NCI-H524 (cell line): ENCODE measurements around the gene SEMA5A.

Experiments used
- DNase-seq, 2 experiments: peaks; one replicate each; lab custom pipeline; 2025; lab: John Stamatoyannopoulos, UW

SEMA5A gene

DNA sequence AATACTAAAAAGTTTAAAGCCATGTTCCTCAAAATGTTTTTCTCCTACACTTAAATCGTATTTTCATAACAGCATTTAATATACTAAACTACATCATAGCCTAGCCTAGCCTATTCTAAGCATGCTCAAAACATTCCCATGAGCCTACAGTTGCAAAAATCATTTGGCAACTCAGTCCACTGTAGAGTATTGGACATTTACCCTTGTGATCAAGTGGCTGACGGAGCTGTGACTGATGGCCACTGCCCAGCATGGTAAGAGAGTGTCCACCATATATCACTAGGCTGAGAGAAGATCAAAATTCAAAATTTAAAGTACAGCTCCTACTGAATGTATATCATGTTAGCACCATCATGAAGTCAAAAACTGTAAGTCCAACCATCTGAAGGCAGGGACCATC lies 30.9 kb downstream of the SEMA5A start:
- DNase-seq: no peak

DNA sequence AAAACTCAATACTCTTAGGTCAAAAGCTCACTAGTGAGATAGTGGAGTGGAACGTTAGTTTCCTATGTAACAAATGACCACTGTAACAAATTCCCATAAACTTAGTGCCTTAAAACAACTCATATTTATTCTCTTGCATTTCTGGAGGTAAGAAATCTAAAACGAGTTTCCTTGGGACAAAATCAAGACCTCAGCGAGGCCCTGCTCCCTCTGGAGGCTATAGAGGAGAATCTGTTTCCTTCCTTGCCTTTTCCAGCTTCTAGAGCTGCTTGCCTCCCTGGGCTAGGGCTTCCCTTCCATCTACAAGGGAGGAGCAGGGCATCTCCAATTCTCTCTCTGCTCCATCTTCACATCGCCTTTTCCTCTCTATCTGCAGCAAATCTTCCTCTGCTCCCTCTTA lies 32.0 kb downstream of the SEMA5A start:
- DNase-seq: no peak

DNA sequence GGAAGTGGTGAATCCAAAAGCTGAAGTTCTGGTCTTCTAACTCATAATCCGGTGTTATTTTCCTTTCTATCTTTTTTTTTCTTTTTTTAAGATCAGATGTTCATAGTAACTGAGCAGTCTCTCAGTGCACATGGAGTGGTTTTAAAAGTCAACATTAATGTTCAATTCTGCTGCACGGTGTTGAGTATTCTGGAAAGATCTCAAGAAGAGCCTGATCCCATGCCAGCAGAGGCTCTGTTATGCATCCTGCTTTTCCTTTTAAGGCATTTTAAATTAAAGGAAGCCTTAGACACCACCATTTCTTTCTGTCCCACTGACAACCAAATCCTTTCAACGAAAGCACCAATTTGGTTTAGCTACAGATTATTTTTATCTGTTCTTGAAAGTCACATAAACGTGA lies 33.4 kb downstream of the SEMA5A start:
- no peak for DNase-seq

DNA sequence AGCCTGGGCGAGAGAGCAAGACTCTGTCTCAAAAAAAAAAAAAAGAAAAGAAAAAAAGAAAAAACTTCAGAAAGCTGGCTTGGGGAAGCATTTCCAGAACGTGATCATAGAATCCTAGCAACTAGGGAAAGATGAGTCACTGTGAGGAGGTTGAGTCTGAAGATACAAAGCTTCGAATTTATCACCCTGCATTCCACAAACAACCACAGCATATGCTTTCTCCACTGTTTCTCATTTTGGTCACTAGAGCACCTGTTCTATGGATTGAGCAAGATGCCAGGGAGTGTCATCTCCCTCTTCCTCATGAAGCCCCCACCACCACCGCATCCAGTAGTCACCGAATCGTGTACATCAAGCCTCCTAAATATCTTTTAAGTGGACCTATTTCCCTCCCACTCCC lies 37.9 kb downstream of the SEMA5A start:
- no peak for DNase-seq

DNA sequence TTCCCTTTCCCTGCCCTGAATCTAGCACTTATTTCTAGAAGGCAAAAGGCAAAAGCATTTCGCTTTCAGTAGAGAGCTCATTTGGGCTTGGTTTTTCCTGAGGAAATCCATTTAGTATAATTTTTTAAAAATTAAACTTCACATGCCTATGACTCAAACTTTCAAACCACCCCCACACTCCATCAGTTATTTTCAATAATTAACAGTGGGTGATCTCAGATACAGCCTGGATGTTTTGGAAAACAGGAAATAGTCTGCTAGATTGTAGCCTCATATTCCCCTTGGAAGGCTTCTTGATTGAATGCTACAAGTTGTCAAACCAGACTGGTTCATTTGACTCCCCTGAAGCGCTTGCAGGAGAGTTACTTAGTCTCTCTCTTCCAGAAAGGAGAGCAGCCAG lies 40.6 kb downstream of the SEMA5A start:
- DNase-seq: no peak

DNA sequence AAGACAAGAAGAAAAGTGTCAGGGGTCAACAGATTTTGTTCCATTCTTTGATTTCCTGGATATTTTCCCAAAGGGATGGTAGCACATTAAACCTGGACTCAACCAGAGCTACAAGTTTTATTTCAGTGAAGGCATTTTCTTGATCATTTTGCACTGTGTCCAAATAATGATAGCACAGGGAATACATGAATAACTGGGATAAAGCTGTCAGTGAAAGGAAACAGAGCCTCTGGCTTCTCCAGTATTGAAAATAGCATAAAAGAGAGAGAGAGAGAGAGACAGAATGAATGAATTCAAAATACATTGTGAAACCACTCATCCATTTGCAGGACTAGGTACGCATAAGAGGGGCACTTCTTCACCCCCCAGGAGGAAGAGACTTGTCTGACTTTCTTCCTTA lies 43.0 kb downstream of the SEMA5A start:
- no peak for DNase-seq

DNA sequence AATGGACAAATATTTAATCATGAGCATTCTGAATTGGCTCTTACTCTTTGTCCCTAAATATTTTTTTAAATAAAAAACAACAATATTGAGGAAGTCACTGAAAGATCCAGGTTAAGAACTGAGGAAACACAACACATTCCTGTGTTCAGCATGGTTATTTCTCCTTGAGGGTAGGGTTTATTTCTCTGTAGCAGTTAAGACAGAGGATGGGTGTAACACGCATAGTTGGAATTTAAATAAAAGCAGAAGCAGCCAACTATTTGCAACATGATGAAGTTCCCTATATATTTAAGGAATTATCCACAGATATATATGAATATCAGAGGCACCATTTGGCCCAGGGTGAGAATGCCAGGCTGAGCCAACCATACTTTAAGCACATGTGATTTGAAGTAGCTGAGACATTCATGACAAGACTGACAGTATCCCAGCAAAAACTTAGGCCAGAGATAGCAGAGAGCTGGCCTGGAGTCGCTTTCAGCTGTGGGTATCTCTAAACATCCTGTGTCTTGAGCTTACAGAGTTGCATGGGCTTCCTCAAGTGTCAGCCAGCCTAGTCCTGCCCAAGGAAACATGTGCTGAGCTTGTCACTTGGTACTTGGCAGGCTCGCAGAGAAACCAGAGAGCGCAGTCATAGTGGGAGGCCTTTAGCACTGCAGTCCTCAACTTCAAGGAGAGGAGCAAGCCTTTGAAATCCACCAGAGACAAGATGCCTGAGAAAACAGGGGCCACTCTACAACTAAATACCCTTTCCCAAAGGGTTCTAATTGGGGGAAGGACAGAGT lies 43.6 kb downstream of the SEMA5A start:
- DNase-seq: no peak

DNA sequence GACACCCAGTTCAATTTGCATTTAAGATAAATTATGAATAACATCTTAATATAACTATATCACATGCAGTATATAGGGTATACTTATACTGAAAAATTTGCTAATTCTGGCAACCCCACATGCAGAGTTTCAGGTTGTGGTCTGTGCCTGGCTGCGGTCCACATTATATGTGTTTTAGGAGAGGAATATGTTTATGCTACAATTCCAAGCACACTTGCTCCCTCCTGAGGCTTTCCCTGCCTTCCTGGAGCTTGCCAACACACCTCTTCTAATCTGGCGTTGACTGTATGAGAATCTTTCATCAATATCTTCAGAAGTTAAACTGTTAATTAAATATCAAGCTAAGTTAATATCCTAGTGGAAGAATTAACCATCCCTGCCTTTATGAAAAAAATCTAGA lies 45.2 kb downstream of the SEMA5A start:
- no peak for DNase-seq

DNA sequence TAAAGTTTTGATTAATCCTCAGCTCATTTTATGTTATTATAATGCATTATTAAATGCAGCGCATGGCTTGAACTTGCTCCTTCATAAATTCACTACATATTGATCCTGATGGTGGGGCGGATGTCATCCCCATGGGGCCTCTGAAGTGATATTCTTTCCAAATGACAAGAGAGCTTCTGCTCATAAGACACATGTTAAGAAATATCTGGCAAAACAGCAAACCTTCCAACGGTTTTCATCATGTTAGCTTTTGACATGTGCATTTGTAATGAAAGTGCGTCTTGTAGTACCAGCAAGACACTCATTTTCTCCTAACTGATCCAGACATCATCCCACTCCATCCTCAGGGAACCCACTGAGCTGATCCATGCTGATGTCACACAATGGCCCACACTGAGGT lies 45.7 kb downstream of the SEMA5A start:
- no peak for DNase-seq

DNA sequence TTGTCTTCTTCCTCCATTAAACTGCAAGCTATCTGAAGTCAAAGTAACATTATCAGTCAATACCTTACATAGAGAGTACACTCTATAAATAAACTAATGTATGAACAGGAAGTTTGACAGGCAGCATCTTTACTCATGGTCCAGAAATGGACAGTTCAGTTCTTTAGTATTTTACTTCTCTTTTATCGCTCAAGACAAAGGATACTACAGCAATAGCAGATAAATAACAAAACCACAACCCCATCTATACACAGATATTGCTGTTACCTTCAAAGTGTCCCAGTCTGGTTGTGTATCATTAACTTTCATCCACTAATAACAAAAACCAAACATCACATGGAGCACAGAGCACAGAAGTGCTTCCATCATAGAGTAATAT lies 46.4 kb downstream of the SEMA5A start:
- DNase-seq: no peak

DNA sequence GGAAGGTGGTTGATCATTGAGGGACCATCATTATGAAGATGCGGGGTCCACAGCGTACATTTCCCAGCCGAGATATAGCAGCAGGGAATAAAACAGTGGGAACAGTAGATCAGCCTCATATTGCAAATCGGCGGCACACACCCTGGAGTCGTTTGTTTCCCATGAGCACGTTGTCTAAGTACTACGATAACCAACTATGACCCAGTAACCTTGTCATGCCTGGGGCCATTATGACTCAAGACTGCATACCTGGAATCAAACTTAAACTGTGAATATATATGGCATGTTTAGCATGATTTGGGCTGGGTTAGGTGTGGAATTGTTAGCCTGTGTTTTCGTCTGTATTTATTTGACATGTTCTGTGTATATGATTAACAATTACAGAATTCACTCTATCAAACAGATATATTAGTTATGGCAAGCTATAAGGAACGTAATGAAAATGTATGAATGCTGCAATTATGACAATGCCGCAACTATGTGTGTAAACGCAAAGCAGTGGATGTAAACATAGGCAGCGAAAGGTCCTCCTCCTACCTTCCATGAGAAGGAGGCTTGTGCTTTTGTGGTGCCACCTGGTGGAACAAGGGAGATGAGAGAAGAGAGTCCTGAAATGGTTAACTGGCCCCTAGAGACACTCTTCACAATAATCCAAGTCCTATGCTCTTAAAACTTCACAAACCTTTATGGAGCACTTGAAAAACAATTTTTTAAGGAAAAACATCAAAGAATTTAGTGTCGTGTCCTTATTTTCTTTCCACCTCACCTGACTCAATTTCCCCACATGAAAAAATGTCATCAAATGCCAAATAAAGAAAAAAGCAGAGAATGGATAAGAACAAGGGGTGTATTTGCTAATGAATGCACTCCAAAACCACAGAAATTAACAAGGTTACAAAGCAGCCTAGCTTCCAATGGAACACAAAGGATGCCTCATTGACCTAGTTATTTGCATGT lies 47.1 kb downstream of the SEMA5A start:
- DNase-seq: peak; percentile 54 to 57

DNA sequence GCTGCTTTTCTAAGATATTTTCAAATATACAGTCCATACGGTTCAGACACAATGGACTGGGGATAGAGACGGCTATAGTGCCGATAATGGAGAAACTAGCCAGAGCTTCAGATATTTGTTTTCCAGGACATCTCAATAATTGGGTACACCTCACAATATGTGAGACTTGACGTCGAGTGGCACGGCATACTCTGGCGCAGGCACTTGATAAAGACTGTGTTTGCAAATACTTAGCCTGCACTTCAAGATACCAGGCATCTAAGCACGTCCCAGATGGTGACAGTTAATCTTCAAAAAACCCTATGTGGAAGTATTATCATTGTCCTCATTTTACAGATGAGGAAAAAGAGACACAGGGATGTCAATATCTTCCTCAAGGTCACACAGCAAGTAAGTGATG lies 48.5 kb downstream of the SEMA5A start:
- DNase-seq: peak; percentile 60 to 88

DNA sequence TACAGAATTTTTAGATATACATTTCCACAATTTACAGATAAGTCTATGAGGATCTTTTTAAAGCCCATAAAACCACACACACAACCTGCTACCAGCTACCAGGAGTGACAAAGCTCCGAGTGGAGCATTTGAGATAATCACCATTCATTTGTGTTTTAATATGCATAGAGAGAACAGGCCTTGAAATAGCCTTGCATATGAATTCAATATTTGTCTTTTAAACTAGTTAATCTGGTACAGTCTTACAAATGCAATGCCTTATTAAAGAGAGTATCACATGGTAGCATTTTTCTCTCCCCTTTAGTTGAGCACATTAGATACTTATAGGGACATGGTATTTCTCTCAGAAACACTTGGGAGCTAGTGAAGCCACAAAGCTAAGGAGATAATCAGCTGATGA lies 49.1 kb downstream of the SEMA5A start:
- DNase-seq: no peak

DNA sequence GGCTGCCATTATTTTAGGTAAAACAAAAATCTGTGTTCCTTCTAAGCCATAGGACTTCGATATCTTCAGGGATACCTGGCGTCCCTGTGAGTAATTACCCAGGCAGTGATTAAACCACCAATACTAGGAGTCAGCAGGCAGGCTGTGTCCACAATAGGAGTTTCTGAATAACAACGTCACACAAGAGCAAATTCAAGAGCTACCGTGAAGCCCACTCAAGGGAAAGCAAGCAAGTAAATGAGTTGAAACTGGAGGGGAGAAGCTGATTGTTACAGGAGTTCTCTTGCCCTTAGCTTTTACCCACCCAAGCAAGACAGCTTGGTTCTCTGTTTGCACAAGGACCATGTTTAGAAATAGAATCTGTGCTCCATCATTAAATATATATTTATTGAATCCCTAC lies 50.8 kb downstream of the SEMA5A start:
- no peak for DNase-seq

DNA sequence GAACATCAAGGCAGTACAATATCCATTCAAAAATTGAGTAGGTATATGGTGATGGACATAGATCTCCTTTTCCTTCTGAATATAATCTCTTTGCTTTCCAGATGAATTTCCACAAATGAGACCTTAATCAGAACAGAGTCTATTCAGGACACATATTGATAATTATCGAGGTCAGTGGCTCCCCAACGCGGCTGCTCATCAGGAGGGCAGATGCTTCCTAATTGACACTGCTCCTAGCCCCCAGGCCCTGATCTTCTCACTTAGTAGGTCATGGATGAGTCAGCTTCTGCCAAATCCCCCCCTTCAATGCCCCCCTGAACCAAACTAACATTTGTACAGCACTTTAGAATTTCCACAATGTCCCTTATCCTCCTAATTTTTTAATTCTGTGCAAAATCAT lies 51.6 kb downstream of the SEMA5A start:
- DNase-seq: no peak

DNA sequence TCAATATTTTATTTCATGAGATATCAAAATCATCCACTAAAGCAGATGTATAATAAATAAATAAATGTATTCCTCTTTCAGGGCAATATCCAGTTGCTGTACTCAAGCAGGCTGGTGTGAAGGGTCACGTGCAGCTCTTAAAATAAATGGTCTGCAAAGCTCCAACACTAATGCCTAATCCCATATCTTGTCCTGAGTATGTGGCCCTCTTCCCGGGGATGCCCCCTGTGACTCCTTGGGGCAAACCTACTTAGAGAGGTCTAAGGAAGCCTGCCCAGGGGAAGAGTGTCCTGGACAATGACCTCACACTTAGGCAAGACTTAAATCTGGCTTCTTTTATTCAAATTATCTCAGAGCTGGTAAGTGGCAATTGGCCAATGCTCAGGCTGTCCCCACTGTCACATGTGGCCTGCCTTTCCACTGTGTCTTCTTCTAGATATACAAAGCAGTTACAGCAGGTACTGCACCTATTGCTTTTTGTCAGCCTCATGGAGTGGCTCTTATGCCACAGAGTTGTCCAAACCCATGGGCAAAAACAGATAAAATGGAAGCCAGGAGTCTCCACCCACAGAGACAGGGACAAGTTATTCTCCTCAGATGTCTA lies 55.3 kb downstream of the SEMA5A start:
- no peak for DNase-seq

DNA sequence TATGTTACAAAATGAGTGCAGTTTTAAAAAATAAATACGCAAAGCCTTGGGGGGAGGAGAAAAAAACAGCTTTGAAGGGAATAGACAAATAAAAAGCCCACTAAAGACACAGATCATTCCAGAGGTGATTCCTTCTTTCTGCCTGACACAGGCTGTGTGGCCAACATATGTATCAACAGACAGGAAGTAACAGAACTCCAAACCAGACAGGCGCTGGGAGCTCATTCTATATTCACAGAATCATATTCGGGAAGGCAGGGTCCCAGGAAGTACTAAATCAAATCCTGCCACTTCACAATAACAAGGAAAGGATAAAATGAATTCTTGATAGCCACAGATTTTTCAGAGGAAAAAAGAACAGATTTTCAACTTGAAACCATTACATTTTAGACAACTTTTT lies 62.1 kb downstream of the SEMA5A start:
- DNase-seq: no peak

DNA sequence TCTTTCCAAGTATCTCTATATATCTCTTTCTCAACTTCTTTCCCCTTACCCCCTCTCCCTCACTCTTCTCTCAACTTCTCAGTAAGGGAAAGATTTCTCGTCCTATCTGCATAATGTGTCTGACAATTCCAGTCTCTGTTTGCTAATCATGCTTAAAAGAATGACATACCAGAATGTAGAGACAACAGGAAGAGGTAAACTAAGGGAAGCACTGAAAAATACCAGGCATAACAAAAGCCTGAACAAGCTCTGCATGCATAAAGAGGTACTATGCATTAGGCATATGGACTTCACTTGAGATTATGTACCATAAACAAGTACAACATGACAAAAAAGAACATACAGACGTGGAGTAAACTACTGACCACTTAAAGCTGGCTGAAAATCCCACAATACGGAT lies 62.6 kb downstream of the SEMA5A start:
- no peak for DNase-seq

DNA sequence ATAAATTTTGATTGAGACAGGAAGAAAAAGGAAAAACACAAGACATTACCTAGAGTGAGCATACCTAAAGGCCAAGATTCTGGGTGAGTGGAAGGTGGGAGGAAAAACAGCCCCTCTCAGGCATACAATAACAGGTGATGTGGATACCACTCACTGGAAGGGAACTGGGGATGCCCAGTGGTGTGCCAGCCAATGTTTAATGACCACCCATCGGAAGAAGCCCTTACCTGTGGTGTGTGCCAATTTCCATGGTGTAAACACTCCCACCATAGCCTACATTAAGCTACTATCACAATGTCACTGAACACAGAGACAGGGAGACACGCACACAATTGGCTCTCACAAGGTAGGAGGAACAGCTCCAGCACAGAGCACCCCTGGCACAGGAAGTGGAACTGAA lies 63.5 kb downstream of the SEMA5A start:
- DNase-seq: no peak

DNA sequence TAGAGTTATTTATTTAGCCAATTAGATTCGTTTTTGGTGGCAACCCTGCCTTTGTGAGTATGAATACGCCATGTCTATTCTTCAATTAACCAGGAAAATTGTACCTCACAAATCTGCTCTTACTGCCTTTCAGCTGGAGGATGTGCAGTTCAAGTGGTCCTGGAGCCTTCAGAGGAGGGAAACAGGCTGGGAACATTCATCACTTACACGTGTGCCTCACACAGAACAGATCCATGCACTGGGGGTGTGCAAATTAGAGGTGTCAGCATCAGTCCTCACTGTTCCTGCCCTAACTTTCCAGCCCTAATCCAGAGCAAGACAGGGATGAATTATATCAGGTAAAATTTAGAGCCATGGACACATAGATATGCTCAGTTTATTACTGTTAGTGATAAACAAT lies 65.4 kb downstream of the SEMA5A start:
- no peak for DNase-seq

DNA sequence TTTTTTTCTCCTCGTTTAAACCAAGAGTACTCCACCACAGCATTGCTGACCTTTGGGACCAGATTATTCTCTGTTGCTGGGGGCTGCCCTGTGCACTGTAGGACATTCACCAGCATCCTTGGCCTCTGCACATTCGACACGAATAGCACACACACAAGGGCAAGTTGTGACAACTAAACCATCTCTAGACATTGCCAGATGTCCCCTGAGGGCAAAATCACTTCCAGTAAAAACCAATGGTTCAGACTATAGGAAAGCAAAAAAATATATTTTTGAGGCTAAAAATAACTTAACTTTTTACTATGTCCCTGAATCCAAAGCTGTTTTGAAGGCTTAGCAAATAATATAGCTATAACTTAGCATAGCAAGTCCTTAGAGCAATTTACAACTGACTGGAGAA lies 65.9 kb downstream of the SEMA5A start:
- no peak for DNase-seq

DNA sequence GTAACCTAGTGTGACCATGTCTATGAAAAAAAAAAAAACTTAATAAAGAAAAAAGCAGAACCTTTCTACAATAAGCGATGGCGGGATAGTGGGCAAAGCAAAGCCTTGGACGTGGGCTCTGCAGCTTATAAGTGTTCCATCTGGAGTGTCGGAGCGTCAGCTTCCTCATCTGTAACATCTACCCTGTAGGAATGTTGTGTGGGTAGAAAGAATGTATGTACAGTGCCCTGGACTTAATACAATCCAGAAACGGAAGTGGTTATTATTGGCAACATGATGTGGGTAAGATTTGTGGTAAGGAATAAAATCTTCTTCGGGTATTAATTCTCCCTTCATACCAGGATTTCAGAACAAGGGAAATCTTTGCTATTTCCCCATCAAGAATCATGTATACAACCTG lies 66.5 kb downstream of the SEMA5A start:
- no peak for DNase-seq

DNA sequence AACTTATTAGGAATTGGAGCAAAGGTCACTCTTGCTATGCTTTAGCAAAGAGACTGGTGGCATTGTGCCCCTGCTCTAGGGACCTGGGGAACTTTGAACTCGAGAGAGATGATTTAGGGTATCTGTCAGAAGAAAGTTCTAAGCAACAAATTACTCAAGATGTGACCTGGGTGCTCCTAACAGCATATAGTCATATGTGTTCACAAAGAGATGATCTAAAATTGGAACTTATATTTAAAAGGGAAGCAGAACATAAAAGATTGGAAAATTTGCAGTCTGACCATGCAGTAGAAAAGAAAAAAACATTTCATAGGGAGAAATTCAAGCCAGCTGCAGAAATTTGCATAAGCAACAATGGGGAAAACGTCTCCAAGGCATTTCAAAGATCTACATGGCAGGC lies 68.3 kb downstream of the SEMA5A start:
- no peak for DNase-seq
